Keratinocyte (primary cell): ENCODE data around the gene PKP2. TPM values are rescaled to one million over a fixed set of nuclear protein-coding genes. Genes with fewer than 3 reads are reported as not detected.

Experiments used
- DNase-seq: peaks from one replicate; pipeline ENCODE4 v3.0.0-alpha.2; 2011; ENCODE audit warnings: low read depth, missing footprints, low spot score
- FAIRE-seq: peaks from 2 replicates; lab custom pipeline; 2011; peaks lifted over from hg19 to GRCh38; lab: Jason Lieb, UNC
- H2AFZ ChIP-seq: 2 replicates; pipeline ENCODE4 v1.6.0; 2012; ENCODE audit warnings: low read length, control low read depth, inconsistent platforms; ENCODE audit not compliant: control insufficient read depth
- H3K27ac ChIP-seq: 2 replicates; pipeline ENCODE4 v1.5.1; 2011; ENCODE audit warnings: low read length; ENCODE audit not compliant: control insufficient read depth, insufficient read depth
- H3K27me3 ChIP-seq: 3 replicates; pipeline ENCODE4 v1.6.0; 2011; ENCODE audit warnings: low read length; ENCODE audit not compliant: control insufficient read depth, insufficient read depth; ENCODE audit errors: extremely low read depth
- H3K36me3 ChIP-seq, 2 experiments: 2 replicates in 1 of 2; 3 replicates in 1 of 2; pipeline ENCODE4 v1.5.1; 2011; ENCODE audit warnings: low read length in 2 of 2, mild to moderate bottlenecking in 1 of 2; ENCODE audit not compliant: control insufficient read depth in 2 of 2, insufficient read depth in 2 of 2; ENCODE audit errors: extremely low read depth in 1 of 2
- H3K4me1 ChIP-seq: 3 replicates; pipeline ENCODE4 v1.5.1; 2011; ENCODE audit warnings: low read length; ENCODE audit not compliant: control insufficient read depth, insufficient read depth; ENCODE audit errors: extremely low read depth
- H3K4me2 ChIP-seq: 3 replicates; pipeline ENCODE4 v1.6.0; 2011; ENCODE audit warnings: low read depth, low read length; ENCODE audit not compliant: control insufficient read depth, insufficient read depth; ENCODE audit errors: extremely low read depth
- H3K4me3 ChIP-seq, 3 experiments: fragments of 200-600 bp in 1 of 3; sonication (generic) in 1 of 3; 2 replicates in 2 of 3; 3 replicates in 1 of 3; pipeline ENCODE4 v1.5.1; 2011 to 2016; ENCODE audit warnings: low read length in 3 of 3, mild to moderate bottlenecking in 3 of 3, control low read depth in 2 of 3, inconsistent platforms in 1 of 3, low read depth in 1 of 3, mixed read lengths in 1 of 3, mixed run types in 1 of 3, moderate library complexity in 1 of 3; ENCODE audit not compliant: control insufficient read depth in 2 of 3, insufficient read depth in 2 of 3; ENCODE audit errors: extremely low read depth in 1 of 3
- H3K79me2 ChIP-seq: 2 replicates; pipeline ENCODE4 v1.6.0; 2012; ENCODE audit warnings: low read length; ENCODE audit not compliant: control insufficient read depth, insufficient read depth
- H3K9ac ChIP-seq: 3 replicates; pipeline ENCODE4 v1.6.0; 2011; ENCODE audit warnings: low read length; ENCODE audit not compliant: control insufficient read depth, insufficient read depth; ENCODE audit errors: extremely low read depth
- H3K9me1 ChIP-seq: 3 replicates; pipeline ENCODE4 v1.6.0; 2011; ENCODE audit warnings: low read length; ENCODE audit not compliant: control insufficient read depth, insufficient read depth; ENCODE audit errors: extremely low read depth
- H3K9me3 ChIP-seq: 2 replicates; pipeline ENCODE4 v1.5.1; 2012; ENCODE audit warnings: low read depth, low read length; ENCODE audit not compliant: control insufficient read depth
- H4K20me1 ChIP-seq: 3 replicates; pipeline ENCODE4 v1.6.0; 2011; ENCODE audit warnings: low read length; ENCODE audit not compliant: control insufficient read depth, insufficient read depth; ENCODE audit errors: extremely low read depth
- EZH2 ChIP-seq: IDR thresholded peaks from one replicate; pipeline ENCODE4 v1.6.1; 2012; ENCODE audit warnings: inconsistent platforms, mild to moderate bottlenecking, low read length, moderate library complexity
- dilution Hi-C: fragments of 300-500 bp; cut with MboI; formaldehyde crosslinking; loops from one replicate; pipeline ENCODE4 v1.7.0; 2020; ENCODE audit warnings: low sequenced_read_pairs; ENCODE audit not compliant: extremely low pct_ligation_motif_present
- polyA plus RNA-seq, 5 experiments: library from polyadenylated mRNA; depleted of rRNA in 3 of 5; stranded (reverse) in 3 of 5; stranded (forward) in 1 of 5; unstranded in 1 of 5; fragments of >200 nt; gene quantifications; 1 replicate in 1 of 5; 2 replicates in 3 of 5; 3 replicates in 1 of 5; pipeline versions ENCODE4 v1.2.1 to v1.2.3, GENCODE V29; 2011 to 2012; ENCODE audit warnings: missing spikeins in 2 of 5, low read depth in 1 of 5, low replicate concordance in 1 of 5
- TF ChIP-seq, protein P1 (sequence below), 3 experiments: IDR thresholded peaks in 1 of 3; conservative IDR thresholded peaks in 1 of 3; optimal IDR thresholded peaks in 1 of 3; 2 replicates in 2 of 3; 3 replicates in 1 of 3; pipeline versions ENCODE3 to v1.5.1; 2011; ENCODE audit warnings: low read length in 3 of 3, mild to moderate bottlenecking in 3 of 3, moderate library complexity in 2 of 3, control low read depth in 1 of 3, inconsistent platforms in 1 of 3; ENCODE audit not compliant: insufficient read depth in 2 of 3; ENCODE audit errors: extremely low read depth in 1 of 3

Gene PKP2
- polyA plus RNA-seq, 1 donor (not counting 4 experiments of a cell fraction or from before 2014, with no cell fraction given) = 50.4 TPM

DNA sequence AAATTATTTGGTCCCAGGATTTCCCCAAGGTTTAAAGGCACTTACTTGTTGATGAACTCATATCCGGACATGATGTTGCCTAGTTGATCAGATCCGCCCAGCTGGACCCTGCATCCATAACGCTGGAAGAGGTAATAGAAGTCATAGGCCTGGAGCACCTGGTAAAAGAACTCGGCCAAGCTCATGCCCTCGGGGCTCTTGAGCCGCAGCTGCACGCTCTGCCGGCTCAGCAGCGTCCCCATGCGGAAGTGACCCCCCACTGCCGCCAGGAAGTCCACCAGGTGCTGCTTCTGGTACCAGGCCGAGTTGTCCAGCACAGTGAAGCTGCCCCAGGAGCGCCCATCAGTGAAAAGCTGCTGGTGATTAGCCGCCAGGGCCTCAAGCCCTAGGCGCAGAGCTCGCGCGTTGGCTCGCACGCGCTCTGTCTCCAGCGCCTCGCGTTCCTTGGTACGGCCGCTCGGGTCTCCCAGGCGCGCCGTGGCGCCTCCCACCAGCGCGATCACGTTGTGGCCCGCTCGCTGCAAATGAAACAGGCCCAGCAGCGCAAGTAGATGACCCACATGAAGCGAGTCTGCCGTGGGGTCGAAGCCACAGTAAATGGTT lies 141.4 kb downstream of the PKP2 start:
- Histone ChIP-seq H3K4me1 (peaks cover 18% of the 10 kb centered on the region), H3K9ac (peak overlapping the region; percentile 96), H4K20me1 (no peaks in the 10 kb centered on the region), H3K27ac (peak overlapping the region; percentile 93), H3K9me3 (no peaks in the 10 kb centered on the region), H3K4me2 (peak overlapping the region; percentile 61), H3K4me3 (peak overlapping the region; percentile 49 to 90 (median 52)), H3K9me1 (no peaks in the 10 kb centered on the region), H3K36me3 (peaks cover 4 to 25% of the 10 kb centered on the region in 2 experiments), H3K27me3 (no peaks in the 10 kb centered on the region), H3K79me2 (peaks cover 36% of the 10 kb centered on the region), H2AFZ (peak overlapping the region; percentile 71)
- FAIRE-seq (peak; percentile 67), DNase-seq (peak; percentile 93)
- TF ChIP-seq, protein P1, sequence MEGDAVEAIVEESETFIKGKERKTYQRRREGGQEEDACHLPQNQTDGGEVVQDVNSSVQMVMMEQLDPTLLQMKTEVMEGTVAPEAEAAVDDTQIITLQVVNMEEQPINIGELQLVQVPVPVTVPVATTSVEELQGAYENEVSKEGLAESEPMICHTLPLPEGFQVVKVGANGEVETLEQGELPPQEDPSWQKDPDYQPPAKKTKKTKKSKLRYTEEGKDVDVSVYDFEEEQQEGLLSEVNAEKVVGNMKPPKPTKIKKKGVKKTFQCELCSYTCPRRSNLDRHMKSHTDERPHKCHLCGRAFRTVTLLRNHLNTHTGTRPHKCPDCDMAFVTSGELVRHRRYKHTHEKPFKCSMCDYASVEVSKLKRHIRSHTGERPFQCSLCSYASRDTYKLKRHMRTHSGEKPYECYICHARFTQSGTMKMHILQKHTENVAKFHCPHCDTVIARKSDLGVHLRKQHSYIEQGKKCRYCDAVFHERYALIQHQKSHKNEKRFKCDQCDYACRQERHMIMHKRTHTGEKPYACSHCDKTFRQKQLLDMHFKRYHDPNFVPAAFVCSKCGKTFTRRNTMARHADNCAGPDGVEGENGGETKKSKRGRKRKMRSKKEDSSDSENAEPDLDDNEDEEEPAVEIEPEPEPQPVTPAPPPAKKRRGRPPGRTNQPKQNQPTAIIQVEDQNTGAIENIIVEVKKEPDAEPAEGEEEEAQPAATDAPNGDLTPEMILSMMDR (optimal IDR thresholded peaks at IDR 0.05 in 1 of 3, IDR thresholded peaks at IDR 0.05 in 1 of 3, conservative IDR thresholded peaks at IDR 0.05 in 1 of 3; ENCODE audit: extremely low read depth in 1 of 3, insufficient read depth in 2 of 3, low read length in 3 of 3) = peak; percentile 87 to 96 (median 89)
- TF ChIP-seq EZH2 = no peak
- dilution Hi-C loops = no loop called here

DNA sequence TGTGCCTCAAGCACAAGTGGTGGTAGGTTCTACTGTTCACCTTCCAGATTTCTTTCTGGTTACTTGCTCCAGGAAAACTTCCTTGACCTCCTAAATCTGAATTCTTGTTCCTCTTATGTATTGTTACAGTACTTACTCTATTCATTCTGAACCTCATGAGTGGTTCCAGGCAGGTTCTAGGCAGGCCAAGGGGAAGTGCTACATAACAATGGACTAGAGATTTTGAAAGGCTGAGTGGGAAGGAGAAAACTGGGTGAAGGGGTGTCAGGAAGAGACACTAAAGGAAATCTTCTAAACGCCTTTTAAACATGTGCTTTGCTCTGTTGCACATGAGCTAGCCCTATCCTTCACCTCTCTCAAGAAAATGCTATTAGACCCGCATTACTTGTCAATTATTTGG lies 142.5 kb downstream of the PKP2 start:
- Histone ChIP-seq H3K36me3 (peaks cover 4 to 32% of the 10 kb centered on the region in 2 experiments), H3K27ac (peak overlapping the region; percentile 93), H3K79me2 (peaks cover 36% of the 10 kb centered on the region), H2AFZ (no peak overlapping the region), H3K9me1 (no peaks in the 10 kb centered on the region), H3K4me1 (peaks cover 18% of the 10 kb centered on the region), H4K20me1 (peaks cover 1% of the 10 kb centered on the region), H3K4me2 (peak overlapping the region; percentile 61), H3K27me3 (no peaks in the 10 kb centered on the region), H3K9ac (peak overlapping the region; percentile 96), H3K4me3 (peak overlapping the region; percentile 49 to 90 (median 52)), H3K9me3 (no peaks in the 10 kb centered on the region)
- DNase-seq (no peak), FAIRE-seq (no peak)
- no peak for TF ChIP-seq EZH2
- TF ChIP-seq, protein P1 (optimal IDR thresholded peaks at IDR 0.05 in 1 of 3, IDR thresholded peaks at IDR 0.05 in 1 of 3, conservative IDR thresholded peaks at IDR 0.05 in 1 of 3; ENCODE audit: extremely low read depth in 1 of 3, insufficient read depth in 2 of 3, low read length in 3 of 3) = no peak
- dilution Hi-C loops = no loop called here
